GM19467 (cell line): ENCODE data around the gene ESR1.
"Not testable (repeated sequence)": the region's sequence is repeated elsewhere in the genome, so short reads cannot be mapped to it uniquely, and the experiment has no call there.

Experiments
- ATAC-seq: cut with Tn5 transposase; IDR thresholded peaks from one replicate; pipeline ENCODE4 v1.9.1; 2021; ENCODE audit warnings: mild to moderate bottlenecking, moderate library complexity; ENCODE audit not compliant: unreplicated experiment

Gene ESR1

GRCh38 chr6:151811081-151811480 is 3.6 kb downstream of the ESR1 start:
- ATAC-seq, result no peak

DNA sequence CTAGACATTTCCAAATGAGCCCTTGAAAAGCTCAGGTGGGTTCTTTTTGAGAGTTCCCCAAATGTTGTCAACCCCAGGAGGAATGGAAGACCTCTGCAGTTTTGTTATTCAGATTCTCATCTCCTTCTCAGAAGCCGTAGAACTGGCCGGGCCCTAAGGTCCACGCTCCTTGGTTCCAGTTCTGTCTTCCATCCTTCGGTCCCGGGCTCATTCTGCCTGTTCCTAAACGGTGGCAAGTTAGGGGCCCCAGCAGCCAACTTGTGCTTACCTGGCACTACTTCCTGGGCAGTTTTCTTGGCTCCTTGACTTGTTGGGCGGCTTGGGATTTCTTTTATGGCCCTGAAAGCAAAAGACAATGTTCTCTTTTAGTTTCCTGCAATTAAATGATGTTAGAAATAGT is 6.4 kb downstream of the ESR1 start:
- ATAC-seq, result no peak

DNA sequence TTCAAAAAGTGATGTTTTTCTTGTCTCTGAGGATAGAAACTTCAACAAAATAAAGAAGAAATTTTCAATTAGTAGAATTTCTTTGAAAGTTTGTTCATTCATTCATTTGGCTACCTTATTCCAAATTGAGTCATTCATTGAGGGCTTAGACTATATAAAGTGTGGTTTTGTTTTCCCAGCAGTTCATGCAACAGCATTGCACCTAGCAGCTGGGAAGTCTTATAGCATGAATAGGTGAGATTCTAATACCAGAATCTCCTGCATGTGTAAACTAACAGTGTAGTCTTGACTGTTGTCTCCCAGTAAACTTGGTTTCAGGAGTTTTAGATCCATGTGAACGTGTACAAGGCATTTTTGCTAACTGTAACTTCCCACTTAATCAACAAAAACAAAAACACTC is 7.1 kb downstream of the ESR1 start:
- no peak for ATAC-seq

DNA sequence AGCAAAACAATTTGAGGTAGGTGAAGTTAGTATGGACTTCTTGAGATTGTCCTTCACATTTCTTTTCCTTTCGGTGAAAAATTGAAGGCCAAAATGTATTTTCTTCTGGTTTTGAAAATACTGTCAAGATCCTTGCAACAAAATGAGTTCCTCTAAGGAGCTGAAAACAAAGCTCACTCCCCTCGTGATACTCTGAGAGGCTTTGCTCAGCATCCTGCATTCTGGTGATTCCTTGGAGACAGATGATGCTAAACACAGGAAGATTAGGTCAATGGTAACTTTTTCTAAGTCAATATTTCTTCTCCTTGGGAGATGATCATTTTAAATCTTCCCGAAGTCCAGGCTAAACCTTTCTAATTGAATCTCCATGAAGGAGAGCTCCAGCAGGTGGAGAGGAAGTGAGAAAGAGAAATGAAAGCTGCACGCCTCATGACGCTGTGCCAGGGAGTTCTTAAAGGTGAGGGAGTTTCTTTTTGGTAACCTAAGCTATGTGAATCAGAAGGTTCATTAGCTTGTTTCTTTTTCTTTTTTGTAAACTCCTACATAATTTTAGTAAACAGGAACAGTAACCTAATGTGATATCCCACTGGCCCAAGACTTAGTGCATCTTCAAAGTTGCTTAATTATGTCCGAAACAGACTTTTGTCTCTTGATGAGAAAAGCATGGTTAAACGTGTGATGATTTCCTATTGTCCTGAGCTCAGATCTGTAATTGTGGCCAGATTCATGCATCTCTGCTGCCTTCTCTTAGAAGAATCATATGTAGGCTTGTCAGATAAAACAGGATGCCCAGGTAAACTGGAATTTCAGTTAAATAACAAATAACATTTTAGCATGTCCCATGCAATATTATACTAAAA is 15.0 kb downstream of the ESR1 start:
- peak; percentile 89 for ATAC-seq

DNA sequence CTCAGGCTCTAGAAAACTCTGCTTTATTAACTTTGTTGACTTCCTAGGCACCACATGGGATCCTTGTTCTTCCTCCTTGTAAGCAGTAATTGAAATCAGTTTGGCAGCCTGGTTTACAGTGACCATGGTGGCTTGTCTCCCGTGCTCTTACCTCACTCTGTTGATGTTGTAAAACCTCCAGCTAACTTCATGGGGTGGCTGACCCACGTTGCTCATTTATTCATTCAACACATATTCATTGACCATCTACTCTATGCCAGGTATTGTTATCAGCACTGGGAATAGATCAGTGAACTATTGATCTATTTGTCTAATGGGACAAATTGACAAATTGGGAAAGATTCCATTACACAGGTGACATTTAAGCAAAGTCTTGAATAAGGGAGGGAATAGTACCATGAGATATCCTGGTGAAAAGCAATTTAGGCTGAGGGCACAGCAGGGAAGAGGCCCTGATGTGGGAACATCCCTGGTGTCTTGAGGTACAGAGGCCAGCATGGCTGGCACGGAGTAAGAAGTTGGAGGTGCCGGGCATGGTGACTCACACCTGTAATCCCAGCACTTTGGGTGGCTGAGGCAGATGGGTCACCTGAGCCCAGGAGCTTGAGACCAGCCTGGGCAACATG is 19.1 kb downstream of the ESR1 start:
- no peak for ATAC-seq

DNA sequence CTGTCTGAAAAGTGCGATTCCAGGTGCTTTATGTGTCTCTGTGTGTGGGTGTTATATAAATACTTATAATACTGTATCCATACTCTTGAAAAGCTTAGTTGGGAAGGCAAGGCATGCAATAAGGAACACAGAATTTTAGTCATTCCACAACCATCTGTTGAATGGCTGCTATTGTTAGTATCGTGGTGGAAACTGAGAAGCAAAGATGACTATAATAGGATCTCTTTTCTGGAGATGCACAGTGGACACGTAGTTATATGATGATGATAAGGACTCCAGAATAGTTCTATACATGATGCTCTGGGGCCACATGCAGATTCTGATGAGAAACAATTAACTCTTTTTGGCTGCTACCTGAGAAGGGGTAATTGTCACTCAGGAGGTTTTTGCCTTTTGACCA is 25.2 kb downstream of the ESR1 start:
- no peak for ATAC-seq

- no peak for ATAC-seq
These were observed 27.9 kb downstream of the ESR1 start for GRCh38 chr6:151835396-151835795.

DNA sequence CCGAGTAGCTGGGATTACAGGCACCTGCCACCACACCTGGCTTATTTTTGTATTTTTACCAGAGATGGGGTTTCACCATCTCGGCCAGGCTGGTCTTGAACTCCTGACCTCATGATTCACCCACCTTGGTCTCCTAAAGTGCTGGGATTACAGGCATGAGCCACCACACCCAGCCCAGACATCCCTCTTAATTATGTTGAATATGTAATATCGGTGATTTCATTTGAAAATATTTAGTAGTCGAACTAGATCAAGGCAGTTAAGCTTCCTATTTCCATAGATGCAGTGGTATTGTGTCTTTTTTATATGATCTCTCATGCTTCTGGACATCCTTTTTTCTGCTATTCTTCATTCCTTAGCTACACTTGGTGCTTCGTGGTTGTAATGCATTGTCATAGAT is 29.7 kb downstream of the ESR1 start:
- no peak for ATAC-seq

GRCh38 chr6:151842816-151843215 is 35.3 kb downstream of the ESR1 start:
- no peak for ATAC-seq

- ATAC-seq, result no peak
These were observed 39.6 kb downstream of the ESR1 start for GRCh38 chr6:151847064-151847463.

DNA sequence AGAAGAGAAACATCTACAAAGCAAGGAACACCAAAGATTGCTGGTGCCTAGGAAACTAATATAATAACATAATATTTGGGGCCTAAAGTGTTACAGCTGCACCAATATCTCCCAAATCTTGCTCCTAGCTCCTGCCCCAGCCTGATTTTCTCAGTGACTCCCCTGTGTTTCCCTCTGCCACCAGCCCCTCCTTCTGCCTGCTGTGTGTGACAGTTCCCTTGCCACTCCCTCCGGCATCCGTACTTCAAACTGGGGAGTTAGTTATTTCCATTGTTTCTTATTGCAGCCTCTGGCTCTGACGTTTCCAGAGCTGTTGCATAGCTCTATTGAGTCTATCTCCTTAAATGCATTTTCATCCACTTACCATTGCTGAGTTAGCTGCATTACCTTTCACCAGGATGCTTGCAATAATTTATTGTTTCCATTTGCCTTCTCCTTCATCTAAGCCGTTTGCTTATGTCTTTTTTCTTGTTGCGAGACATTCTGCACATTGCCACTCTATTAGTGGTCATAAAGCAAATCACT is 43.1 kb downstream of the ESR1 start:
- ATAC-seq, result no peak

- ATAC-seq, result no peak
These were observed 50.8 kb downstream of the ESR1 start for GRCh38 chr6:151858294-151858693.

DNA sequence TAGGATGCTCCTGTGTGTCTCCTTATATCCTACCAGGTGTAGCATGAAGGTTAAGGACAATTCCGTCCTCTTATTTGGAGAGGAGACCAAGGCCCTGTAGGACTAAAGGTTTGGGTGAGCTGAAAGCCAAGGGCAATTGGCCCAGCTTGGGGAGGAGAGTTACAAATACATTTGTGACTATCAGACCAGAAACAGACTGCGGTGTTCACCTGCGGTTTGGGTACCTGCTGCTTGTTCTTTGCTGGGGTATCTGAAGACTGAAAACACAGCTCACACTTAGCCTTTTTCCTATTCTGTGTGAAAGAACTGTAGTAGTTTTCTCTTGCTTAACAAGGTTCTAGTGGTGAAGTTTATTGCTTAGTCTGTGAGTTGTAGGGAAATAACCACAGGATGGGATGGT is 55.0 kb downstream of the ESR1 start:
- no peak for ATAC-seq

- ATAC-seq, result not testable (repeated sequence)
These were observed 59.9 kb downstream of the ESR1 start for GRCh38 chr6:151867361-151867869.

GRCh38 chr6:151869345-151869744 is 61.9 kb downstream of the ESR1 start:
- no peak for ATAC-seq

DNA sequence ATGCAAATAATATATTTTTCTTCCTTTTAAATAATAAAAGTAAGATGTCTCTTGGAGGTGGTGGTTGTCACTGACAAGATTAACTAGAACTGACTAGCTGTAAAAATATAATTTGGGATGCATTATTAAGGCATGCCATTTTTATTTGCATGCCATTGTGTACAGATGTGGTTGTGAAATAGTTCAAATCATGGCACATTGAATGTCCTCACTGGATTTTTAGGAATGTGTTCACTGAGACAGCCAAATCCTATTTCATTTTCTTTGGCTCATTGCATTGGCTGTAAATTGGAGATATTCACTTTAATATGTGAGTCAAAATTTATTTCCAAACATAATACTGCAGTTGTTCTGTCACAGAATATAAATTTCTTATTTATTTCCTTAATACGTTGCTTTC is 62.3 kb downstream of the ESR1 start:
- no peak for ATAC-seq

DNA sequence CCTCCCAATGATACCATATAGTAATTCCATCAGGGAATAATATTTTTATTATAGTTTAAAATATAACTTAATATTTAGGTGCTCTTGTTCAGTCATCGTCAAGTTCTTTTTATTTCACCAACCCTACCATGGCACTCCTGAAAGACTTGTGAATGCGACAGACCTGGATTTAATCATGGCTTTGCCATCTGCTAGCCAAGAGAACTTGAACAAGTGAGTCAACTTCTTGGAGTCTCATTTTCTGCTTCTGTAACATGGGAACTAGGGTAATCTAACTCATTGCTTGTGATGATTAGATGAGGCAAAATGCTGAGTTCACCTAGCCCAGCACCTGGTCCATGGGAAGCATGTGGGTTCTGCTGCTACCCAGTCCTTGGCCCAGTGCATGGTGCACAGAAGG is 62.9 kb downstream of the ESR1 start:
- ATAC-seq, result no peak

- ATAC-seq, result no peak
These were observed 68.0 kb downstream of the ESR1 start for GRCh38 chr6:151875524-151875923.

DNA sequence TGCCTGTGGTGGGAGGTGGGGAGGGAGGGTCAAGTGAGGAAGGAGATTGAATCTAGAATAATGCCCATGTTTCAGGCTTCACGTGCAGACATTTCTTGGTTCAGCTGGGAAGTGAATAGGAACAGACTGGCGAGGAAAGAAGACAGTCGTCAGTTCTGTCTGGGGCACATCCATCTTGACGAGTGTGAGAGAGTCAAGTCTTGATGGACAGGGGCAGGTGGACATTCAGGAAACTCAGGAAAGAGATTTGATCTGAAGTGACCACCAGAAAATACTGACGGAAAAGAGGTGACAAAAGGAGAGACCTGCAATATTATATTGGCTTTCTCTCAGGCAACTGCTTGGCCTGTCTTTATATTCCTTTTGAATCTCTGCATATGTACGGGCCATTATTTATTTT is 68.6 kb downstream of the ESR1 start:
- no peak for ATAC-seq

DNA sequence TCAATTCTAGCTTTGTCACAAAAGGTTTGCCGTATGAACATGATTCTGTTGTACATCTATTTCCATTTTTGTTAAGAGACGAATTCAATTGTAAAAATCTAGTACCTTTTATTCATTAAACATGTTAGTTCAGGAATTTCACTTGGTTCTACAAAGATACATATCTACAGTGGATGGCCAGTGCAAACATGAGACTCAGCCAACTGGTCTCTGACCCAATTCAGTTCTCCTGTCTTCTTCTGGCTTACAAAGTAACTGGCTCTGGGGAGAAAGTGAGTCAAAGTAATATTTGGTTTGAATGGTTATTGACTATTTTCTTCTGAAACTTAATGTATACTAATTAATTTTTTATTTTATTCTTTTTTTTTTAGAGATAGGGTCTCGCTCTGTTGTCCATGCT is 70.0 kb downstream of the ESR1 start:
- no peak for ATAC-seq

GRCh38 chr6:151881231-151881630 is 73.7 kb downstream of the ESR1 start:
- ATAC-seq, result no peak

- ATAC-seq, result no peak
These were observed 74.7 kb downstream of the ESR1 start for GRCh38 chr6:151882206-151882605.
